Endothelial cell of umbilical vein (primary cell): Measurements from ENCODE around the gene GPR162. TPM values are rescaled to one million over a fixed set of nuclear protein-coding genes. Genes with fewer than 3 reads are reported as not detected.

Experiments
- BruUV-seq: library from RNA; stranded (reverse); fragments of 400-500 nt; replicated peaks from 2 replicates; lab custom pipeline; 2021; lab: Mats Ljungman, UMichigan
- CTCF ChIA-PET: fragments of 300-600, 350-600 bp; sonication (Branson Sonifier 250); formaldehyde crosslinking; loops from one replicate; lab custom pipeline; 2021; ENCODE audit warnings: antibody characterized with exemption, inconsistent platforms; lab: Charles Lee
- POLR2A ChIA-PET: fragments of 300-600, 350-600 bp; sonication (Branson Sonifier 250); formaldehyde crosslinking; loops from one replicate; lab custom pipeline; 2021; ENCODE audit warnings: antibody characterized with exemption, inconsistent platforms; lab: Charles Lee
- DNase-seq: peaks from one replicate; pipeline ENCODE4 v3.0.0-alpha.2; 2011; ENCODE audit warnings: low read depth, low spot score
- FAIRE-seq: peaks from 2 replicates; lab custom pipeline; 2011; peaks lifted over from hg19 to GRCh38; lab: Jason Lieb, UNC
- H2AFZ ChIP-seq: 2 replicates; pipeline ENCODE4 v1.6.0; 2012; ENCODE audit warnings: low read depth, low read length, control low read depth, inconsistent platforms
- H3K27ac ChIP-seq: 2 replicates; pipeline ENCODE4 v1.5.1; 2011; ENCODE audit warnings: low read depth, mild to moderate bottlenecking, control low read depth, low read length, moderate library complexity; ENCODE audit not compliant: insufficient read depth
- H3K27me3 ChIP-seq, 2 experiments: 2 replicates each; pipeline versions ENCODE4 v1.6.0 to v1.6.1; 2011; ENCODE audit warnings: low read length in 2 of 2, mixed read lengths in 1 of 2; ENCODE audit not compliant: control insufficient read depth in 2 of 2, insufficient read depth in 2 of 2
- H3K36me3 ChIP-seq, 2 experiments: 2 replicates in 1 of 2; 3 replicates in 1 of 2; pipeline ENCODE4 v1.5.1; 2011; ENCODE audit warnings: low read length in 2 of 2, mild to moderate bottlenecking in 1 of 2, moderate library complexity in 1 of 2; ENCODE audit not compliant: control insufficient read depth in 2 of 2, insufficient read depth in 2 of 2; ENCODE audit errors: extremely low read depth in 1 of 2
- H3K4me1 ChIP-seq: 3 replicates; pipeline ENCODE4 v1.5.1; 2011; ENCODE audit warnings: mild to moderate bottlenecking, low read length; ENCODE audit not compliant: control insufficient read depth, insufficient read depth; ENCODE audit errors: extremely low read depth
- H3K4me2 ChIP-seq: 2 replicates; pipeline ENCODE4 v1.6.1; 2011; ENCODE audit warnings: low read length, control low read depth, mixed read lengths; ENCODE audit not compliant: insufficient read depth
- H3K4me3 ChIP-seq, 3 experiments: fragments of 200-600 bp in 1 of 3; sonication (generic), shearing (Covaris generic) in 1 of 3; replicated peaks in 1 of 3; 2 replicates each; pipeline ENCODE4 v1.5.1; 2011 to 2016; ENCODE audit warnings: control low read depth in 3 of 3, low read length in 3 of 3, mild to moderate bottlenecking in 2 of 3, inconsistent platforms in 1 of 3, low read depth in 1 of 3, moderate library complexity in 1 of 3; ENCODE audit not compliant: insufficient read depth in 1 of 3
- H3K79me2 ChIP-seq: 2 replicates; pipeline ENCODE4 v1.6.0; 2012; ENCODE audit warnings: low read length, inconsistent platforms; ENCODE audit not compliant: control insufficient read depth, insufficient read depth
- H3K9ac ChIP-seq: replicated peaks from 2 replicates; pipeline ENCODE3; 2011; ENCODE audit warnings: low read length, control low read depth; ENCODE audit not compliant: insufficient read depth; ENCODE audit errors: extremely low read depth
- H3K9me1 ChIP-seq: replicated peaks from 3 replicates; pipeline ENCODE4 v1.6.0; 2011; ENCODE audit warnings: mild to moderate bottlenecking, low read length; ENCODE audit not compliant: control insufficient read depth, insufficient read depth; ENCODE audit errors: extremely low read depth
- H3K9me3 ChIP-seq: replicated peaks from 2 replicates; pipeline ENCODE4 v1.5.1; 2012; ENCODE audit warnings: low read length, inconsistent platforms; ENCODE audit not compliant: control insufficient read depth, insufficient read depth
- H4K20me1 ChIP-seq: replicated peaks from 2 replicates; pipeline ENCODE3; 2011; ENCODE audit warnings: mild to moderate bottlenecking, low read length; ENCODE audit not compliant: control insufficient read depth, insufficient read depth; ENCODE audit errors: extremely low read depth
- FOS ChIP-seq: IDR thresholded peaks from 2 replicates; pipeline ENCODE4 v1.6.1; 2011; ENCODE audit warnings: mild to moderate bottlenecking, low read length, moderate library complexity, borderline replicate concordance; ENCODE audit not compliant: insufficient read depth
- GATA2 ChIP-seq: IDR thresholded peaks from 2 replicates; pipeline ENCODE4 v1.7.0; 2011; ENCODE audit warnings: low read depth, mild to moderate bottlenecking, moderate library complexity, mixed read lengths, low read length; ENCODE audit not compliant: insufficient read length, insufficient read depth
- JUN ChIP-seq: IDR thresholded peaks from 2 replicates; pipeline ENCODE4 v1.6.1; 2011; ENCODE audit warnings: borderline replicate concordance, low read depth; ENCODE audit not compliant: insufficient read length, insufficient read depth
- MAX ChIP-seq: IDR thresholded peaks from 2 replicates; pipeline ENCODE4 v1.6.1; 2011; ENCODE audit not compliant: insufficient read depth, insufficient read length
- POLR2A ChIP-seq: IDR thresholded peaks from 2 replicates; pipeline ENCODE4 v1.6.1; 2012; ENCODE audit warnings: low read depth, mild to moderate bottlenecking, control low read depth, low read length
- POLR2AphosphoS5 ChIP-seq: IDR thresholded peaks from 2 replicates; pipeline ENCODE4 v1.6.1; 2012; ENCODE audit warnings: low read depth, mild to moderate bottlenecking, control low read depth, low read length, moderate library complexity; ENCODE audit not compliant: insufficient read depth
- dilution Hi-C: fragments of 300-500 bp; cut with MboI; formaldehyde crosslinking; loops from one replicate; pipeline ENCODE4 v1.15.0; 2019; ENCODE audit warnings: low sequenced_read_pairs; ENCODE audit not compliant: extremely low pct_ligation_motif_present
- intact Hi-C: fragments of 100-400 bp; cut with micrococcal nuclease; formaldehyde crosslinking; loops from one replicate; pipeline ENCODE4 v1.10.0; 2022
- polyA plus RNA-seq, 4 experiments: library from polyadenylated mRNA; depleted of rRNA in 3 of 4; stranded (reverse) in 3 of 4; unstranded in 1 of 4; fragments of >200 nt; gene quantifications; 2 replicates each; pipeline versions ENCODE4 v1.2.1 to v1.2.3, GENCODE V29; 2011 to 2012; ENCODE audit warnings: missing spikeins in 1 of 4
- total RNA-seq: library from RNA; stranded (reverse); gene quantifications from 2 replicates; pipeline ENCODE4 v1.2.3, GENCODE V29; 2021

The GPR162 gene
- total and polyA plus RNA-seq, 2 donors (not counting 3 experiments of a cell fraction or from before 2014, with no cell fraction given), result 9.7 to 13.7 TPM

- BruUV-seq, result no TSS peak
- Histone ChIP-seq H3K4me3 (peak within 1 kb of the TSS; percentile 60 to 95 (median 75)), H4K20me1 (no peaks in the 10 kb centered on the region), H3K9ac (peak within 1 kb of the TSS; percentile 67), H3K36me3 (peaks cover 2 to 33% of the 10 kb centered on the region in 2 experiments), H3K79me2 (peaks cover 37% of the 10 kb centered on the region), H3K4me1 (peaks cover 32% of the 10 kb centered on the region), H3K9me3 (no peaks in the 10 kb centered on the region), H3K27ac (peak within 1 kb of the TSS; percentile 43), H2AFZ (peak within 1 kb of the TSS; percentile 68), H3K9me1 (no peaks in the 10 kb centered on the region), H3K27me3 (no peaks in the 10 kb centered on the region), H3K4me2 (peak within 1 kb of the TSS; percentile 75)
- TF ChIP-seq FOS (no peak), JUN (no peak), MAX (no peak), POLR2AphosphoS5 (peak; percentile 99), POLR2A (peak; percentile 98), GATA2 (no peak)
- DNase-seq (peak; percentile 78), FAIRE-seq (peak; percentile 86)
- dilution Hi-C loops, result no loop called here
- intact Hi-C loops, result loop anchor here (1.0 kb wide), 1 partner anchor 15 kb away; the partner anchor contains the start of gene USP5
- ChIA-PET POLR2A (interaction anchor here (0.6 to 2.4 kb wide), 17 partner anchors 15 to 794 kb away, joined by 3 to 48 read pairs (median 4); partner anchors contain the start of genes C12orf57, CDCA3, LRRC23 and MLF2), CTCF (interaction anchor here (0.8 to 3.9 kb wide), 8 partner anchors 15 to 241 kb away, joined by 3 to 43 read pairs (median 12); partner anchors contain the start of genes C1RL, CDCA3, MLF2 and USP5)
Measured at GRCh38 chr12:6867413-6868210, 46.0 kb downstream of the GPR162 start, which contains the start of gene TPI1. Gene TPI1, plus strand, starts transcription at chr12:6867531. Its CDS starts 36 bp downstream, at chr12:6867567.
